Activated gamma-delta T cell treated with anti-CD3 and anti-CD28 coated beads, Interleukin-2, amount 50 U/mL, for 16 hours (primary cell): ENCODE data around the gene AEBP2.
A peak's percentile ranks its signal among the peaks of the same experiment; 100 is the strongest.
"Not testable (repeated sequence)": the region's sequence is repeated elsewhere in the genome, so short reads cannot be mapped to it uniquely, and the experiment has no call there.

Source experiments
- DNase-seq: peaks from one replicate; pipeline ENCODE4 v3.0.0-alpha.2; 2020; ENCODE audit warnings: low read depth

AEBP2 gene

GRCh38 chr12:19421503-19422282 lies 17.6 kb upstream of the AEBP2 start:
- no peak for DNase-seq

- no peak for DNase-seq
Measured at GRCh38 chr12:19423166-19423930, 15.9 kb upstream of the AEBP2 start.

GRCh38 chr12:19428246-19428645 lies 11.0 kb upstream of the AEBP2 start:
- DNase-seq: no peak

- not testable (repeated sequence) for DNase-seq
Measured at GRCh38 chr12:19429491-19429890, 9.8 kb upstream of the AEBP2 start.

GRCh38 chr12:19430988-19431387 lies 8.3 kb upstream of the AEBP2 start:
- no peak for DNase-seq

- DNase-seq: no peak
Measured at GRCh38 chr12:19431407-19432308, 7.6 kb upstream of the AEBP2 start.

GRCh38 chr12:19432309-19433170 lies 6.8 kb upstream of the AEBP2 start:
- DNase-seq: no peak

GRCh38 chr12:19434538-19434937 lies 4.8 kb upstream of the AEBP2 start:
- no peak for DNase-seq

- no peak for DNase-seq
Measured at GRCh38 chr12:19435831-19436497, 3.3 kb upstream of the AEBP2 start.

- no peak for DNase-seq
Measured at GRCh38 chr12:19436931-19437330, 2.4 kb upstream of the AEBP2 start.

GRCh38 chr12:19437996-19438395 lies 1.3 kb upstream of the AEBP2 start:
- no peak for DNase-seq

- DNase-seq: peak; percentile 40
Measured at GRCh38 chr12:19440019-19440858, 947 bp downstream of the AEBP2 start.

- no peak for DNase-seq
Measured at GRCh38 chr12:19440916-19441315, 1.6 kb downstream of the AEBP2 start.

GRCh38 chr12:19443585-19443984 lies 4.3 kb downstream of the AEBP2 start:
- no peak for DNase-seq

GRCh38 chr12:19444097-19444496 lies 4.8 kb downstream of the AEBP2 start:
- no peak for DNase-seq

- DNase-seq: no peak
Measured at GRCh38 chr12:19447386-19447785, 8.1 kb downstream of the AEBP2 start.

- DNase-seq: no peak
Measured at GRCh38 chr12:19449814-19450213, 10.5 kb downstream of the AEBP2 start.

- DNase-seq: no peak
Measured at GRCh38 chr12:19450362-19450761, 11.1 kb downstream of the AEBP2 start.

GRCh38 chr12:19451196-19451595 lies 11.9 kb downstream of the AEBP2 start:
- DNase-seq: no peak

GRCh38 chr12:19453961-19454360 lies 14.7 kb downstream of the AEBP2 start:
- DNase-seq: no peak
